Measurements from ENCODE around the gene KRT6B.
A peak's percentile ranks its signal among the peaks of the same experiment; 100 is the strongest.

Gene KRT6B

DNA sequence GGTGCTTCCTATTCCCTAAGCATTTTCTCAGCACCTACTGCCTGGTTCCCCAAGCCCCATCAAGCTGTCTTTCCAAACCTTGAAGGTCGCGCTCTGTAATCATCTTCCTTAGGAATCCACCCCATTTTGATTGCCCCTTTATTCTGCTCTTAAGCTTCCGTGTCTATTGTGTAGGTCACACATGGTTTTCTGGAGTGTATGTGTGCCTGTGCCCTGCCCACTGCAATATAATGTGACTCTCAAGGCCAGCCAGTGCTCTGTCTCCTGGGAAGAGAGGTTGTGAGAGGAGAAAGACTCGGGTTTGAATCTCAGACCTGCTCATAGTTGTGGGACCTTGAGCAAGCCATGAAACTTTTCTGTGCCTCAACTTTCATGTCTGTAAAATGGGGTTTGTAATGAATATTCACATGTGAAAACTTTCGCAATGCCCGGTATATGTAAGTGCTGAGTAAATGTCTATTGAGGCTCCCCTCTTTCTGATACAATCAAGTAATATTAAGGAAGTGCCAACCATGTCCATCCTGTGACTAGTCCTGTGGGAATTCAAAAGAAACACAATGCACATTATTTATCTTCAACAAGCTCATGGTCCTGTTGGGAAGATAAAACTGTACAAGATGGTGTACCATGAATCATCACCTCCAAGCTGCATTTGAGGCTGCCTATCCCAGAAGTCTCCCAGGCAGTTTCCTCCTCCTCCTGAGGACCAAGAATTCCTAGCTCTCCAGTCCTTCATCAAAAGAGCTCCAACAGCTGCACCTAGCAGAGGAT is 17.0 kb downstream of the KRT6B start:
- POLR2A ChIA-PET (ENCODE audit: low non-redundant PET) = interaction anchor here (1.4 kb wide), 1 partner anchor 85 kb away, joined by 3 read pairs; the partner anchor contains the start of gene KRT5
- CTCF ChIA-PET = interaction anchor here (0.9 kb wide), 1 partner anchor 39 kb away, joined by 3 read pairs; no protein-coding TSS in a partner anchor
- peak overlapping the region; percentile 82 for H3K27ac ChIP-seq
- no peak for DNase-seq (ENCODE audit: low spot score)
- TF ChIP-seq, protein P1, sequence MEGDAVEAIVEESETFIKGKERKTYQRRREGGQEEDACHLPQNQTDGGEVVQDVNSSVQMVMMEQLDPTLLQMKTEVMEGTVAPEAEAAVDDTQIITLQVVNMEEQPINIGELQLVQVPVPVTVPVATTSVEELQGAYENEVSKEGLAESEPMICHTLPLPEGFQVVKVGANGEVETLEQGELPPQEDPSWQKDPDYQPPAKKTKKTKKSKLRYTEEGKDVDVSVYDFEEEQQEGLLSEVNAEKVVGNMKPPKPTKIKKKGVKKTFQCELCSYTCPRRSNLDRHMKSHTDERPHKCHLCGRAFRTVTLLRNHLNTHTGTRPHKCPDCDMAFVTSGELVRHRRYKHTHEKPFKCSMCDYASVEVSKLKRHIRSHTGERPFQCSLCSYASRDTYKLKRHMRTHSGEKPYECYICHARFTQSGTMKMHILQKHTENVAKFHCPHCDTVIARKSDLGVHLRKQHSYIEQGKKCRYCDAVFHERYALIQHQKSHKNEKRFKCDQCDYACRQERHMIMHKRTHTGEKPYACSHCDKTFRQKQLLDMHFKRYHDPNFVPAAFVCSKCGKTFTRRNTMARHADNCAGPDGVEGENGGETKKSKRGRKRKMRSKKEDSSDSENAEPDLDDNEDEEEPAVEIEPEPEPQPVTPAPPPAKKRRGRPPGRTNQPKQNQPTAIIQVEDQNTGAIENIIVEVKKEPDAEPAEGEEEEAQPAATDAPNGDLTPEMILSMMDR (conservative IDR thresholded peaks at IDR 0.05; ENCODE audit: low read depth) = no peak

DNA sequence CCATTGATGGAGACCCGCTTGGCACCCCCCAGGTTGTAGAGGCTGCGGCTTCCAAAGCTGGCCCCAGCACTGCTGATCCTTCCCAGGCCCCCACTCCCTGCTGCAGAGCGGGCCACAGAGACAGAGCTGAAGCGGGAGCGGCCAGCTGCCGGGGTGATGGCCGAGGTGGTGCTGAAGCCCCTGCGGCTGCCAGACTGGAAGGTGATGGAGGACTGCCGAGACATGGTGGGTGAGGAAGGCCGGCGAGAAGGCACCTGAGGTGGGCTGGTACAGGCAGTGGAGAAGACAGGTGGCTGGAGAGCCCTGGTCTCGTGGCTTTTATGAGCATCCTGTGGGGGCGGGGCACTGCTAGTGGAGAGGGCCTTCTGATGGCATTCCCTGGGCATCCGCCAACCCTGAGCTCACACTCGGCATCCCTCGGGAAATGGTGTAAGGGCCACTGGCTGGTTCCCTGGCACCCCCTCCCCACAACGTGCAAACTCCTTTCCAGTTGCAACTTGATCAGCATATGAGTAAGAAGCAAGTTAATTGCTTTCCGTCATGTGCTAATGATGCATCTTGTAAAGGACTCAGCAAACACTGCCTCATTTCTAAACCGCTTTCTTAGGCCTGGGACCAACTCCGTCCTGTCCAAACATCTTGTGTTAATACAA is 17.7 kb downstream of the KRT6B start, which contains the start of gene KRT75:
Gene KRT75 (minus strand): TSS at position 291 of the 653 bp plus-strand sequence. CDS start 67 bp downstream, at position 224.
- TF ChIP-seq, protein P1 (conservative IDR thresholded peaks at IDR 0.05; ENCODE audit: low read depth) = no peak
- peak within 1 kb of the TSS; percentile 71 for H3K27ac ChIP-seq
- ChIA-PET CTCF (interaction anchor here (0.9 kb wide), 1 partner anchor 38 kb away, joined by 3 read pairs; no protein-coding TSS in a partner anchor), POLR2A (ENCODE audit: low non-redundant PET) (interaction anchor here (1.4 kb wide), 1 partner anchor 86 kb away, joined by 3 read pairs; the partner anchor contains the start of gene KRT5)
- DNase-seq (ENCODE audit: low spot score) = peak; percentile 58

DNA sequence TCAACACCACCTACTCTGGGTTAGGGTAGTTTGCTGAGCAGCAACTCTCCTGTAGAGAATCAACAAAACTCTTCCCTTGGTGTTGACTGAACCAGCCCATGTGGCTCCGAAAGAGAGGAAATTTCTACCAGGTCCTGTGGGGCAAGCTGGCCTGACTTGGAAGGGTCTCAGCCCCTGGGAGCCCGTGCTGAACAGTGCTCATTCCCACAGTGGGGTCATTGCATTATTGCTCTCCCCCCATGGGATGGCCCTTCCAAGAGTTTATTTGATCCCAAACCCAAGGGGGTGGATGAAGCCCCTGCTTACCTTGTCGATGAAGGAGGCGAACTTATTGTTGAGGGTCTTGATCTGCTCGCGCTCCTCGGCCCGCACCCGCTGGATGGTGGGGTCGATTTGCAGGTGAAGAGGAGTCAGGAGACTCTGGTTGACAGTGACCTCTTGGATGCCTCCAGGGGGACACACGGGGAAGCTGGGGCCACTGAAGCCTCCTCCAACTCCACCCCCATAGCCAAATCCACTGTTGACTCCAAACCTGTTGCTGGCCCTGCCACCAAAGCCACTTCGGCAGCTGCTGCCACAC is 18.4 kb downstream of the KRT6B start:
- POLR2A ChIA-PET (ENCODE audit: low non-redundant PET) = interaction anchor here (1.4 kb wide), 1 partner anchor 87 kb away, joined by 3 read pairs; the partner anchor contains the start of gene KRT5
- H3K27ac ChIP-seq = peak overlapping the region; percentile 71
- TF ChIP-seq, protein P1 (conservative IDR thresholded peaks at IDR 0.05; ENCODE audit: low read depth) = no peak
- no peak for DNase-seq (ENCODE audit: low spot score)
- CTCF ChIA-PET = no interaction called here

DNA sequence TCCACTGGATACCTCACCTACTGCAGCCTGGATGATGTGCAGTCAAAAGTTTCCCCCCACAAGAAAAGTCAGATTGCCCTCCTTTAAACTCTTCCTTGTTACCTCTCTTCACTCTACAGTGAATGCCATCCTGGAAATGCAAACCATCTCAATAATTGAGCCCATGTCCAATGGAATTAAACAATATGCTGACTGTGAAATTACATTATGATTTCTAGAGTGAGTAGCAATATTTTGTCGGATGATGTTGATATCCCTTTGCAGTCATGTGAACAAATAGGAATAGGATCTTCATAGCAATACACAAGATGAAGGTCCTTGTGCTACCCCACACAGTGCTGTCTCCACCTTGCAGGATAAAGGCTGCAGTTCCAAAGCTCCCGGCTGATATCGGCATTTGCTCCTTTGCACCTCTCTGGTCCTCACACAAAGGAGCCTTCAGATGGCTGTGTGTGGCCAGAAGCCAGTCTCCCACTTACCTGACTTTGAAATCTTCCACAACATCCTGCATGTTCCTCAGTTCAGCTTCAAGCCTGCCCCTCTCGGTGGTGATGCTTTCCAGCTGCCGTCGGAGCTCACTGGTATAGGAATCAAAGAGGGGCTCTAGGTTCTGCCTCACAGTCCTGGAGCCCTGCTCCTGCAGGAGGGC is 19.3 kb downstream of the KRT6B start:
- no peak for DNase-seq (ENCODE audit: low spot score)
- ChIA-PET POLR2A (ENCODE audit: low non-redundant PET) (no interaction called here), CTCF (interaction anchor here (0.7 kb wide), 1 partner anchor 140 kb away, joined by 3 read pairs; no protein-coding TSS in a partner anchor)
- TF ChIP-seq, protein P1 (conservative IDR thresholded peaks at IDR 0.05; ENCODE audit: low read depth) = no peak
- no peak overlapping the region for H3K27ac ChIP-seq

DNA sequence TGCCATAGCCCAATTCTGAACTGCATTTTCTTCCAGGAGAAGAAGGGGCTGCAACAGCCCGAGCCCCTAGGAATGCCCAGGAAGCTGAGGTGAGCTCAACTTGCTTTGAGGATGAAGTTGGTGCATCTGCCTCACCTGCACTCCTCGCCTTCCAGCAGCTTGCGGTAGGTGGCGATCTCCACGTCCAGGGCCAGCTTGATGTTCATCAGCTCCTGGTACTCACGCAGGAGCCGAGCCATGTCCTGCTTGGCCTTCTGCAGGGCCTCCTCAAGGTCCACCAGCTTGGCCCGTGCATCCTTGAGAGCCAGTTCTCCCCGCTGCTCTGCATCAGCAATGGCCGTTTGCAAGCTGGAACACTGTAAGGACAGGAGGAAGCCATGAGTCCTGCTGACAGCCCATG is 23.8 kb downstream of the KRT6B start:
- H3K27ac ChIP-seq = no peak overlapping the region
- ChIA-PET POLR2A (ENCODE audit: low non-redundant PET) (no interaction called here), CTCF (interaction anchor here (0.6 kb wide), 1 partner anchor 313 kb away, joined by 4 read pairs; no protein-coding TSS in a partner anchor)
- TF ChIP-seq, protein P1 (conservative IDR thresholded peaks at IDR 0.05; ENCODE audit: low read depth) = no peak
- DNase-seq (ENCODE audit: low spot score) = no peak

DNA sequence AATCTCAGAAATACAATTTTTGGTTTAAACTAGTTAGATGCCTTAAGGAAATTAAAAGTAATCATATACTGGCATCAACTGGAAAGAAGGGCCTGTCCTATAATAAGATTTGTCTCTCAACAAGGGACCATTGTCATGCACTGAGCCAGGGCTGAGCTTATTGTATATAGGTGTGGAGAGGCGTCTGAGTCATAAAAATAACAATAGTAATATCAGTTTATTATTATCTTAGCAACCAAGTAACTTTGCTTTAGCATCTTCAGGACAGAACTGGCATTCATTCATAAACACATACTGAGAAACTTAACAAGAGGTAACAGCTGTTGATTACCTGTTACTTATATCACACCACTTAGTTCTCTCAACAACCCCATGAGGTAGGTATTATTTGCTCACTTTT is 24.9 kb downstream of the KRT6B start:
- no peak for DNase-seq (ENCODE audit: low spot score)
- POLR2A ChIA-PET (ENCODE audit: low non-redundant PET) = no interaction called here
- H3K27ac ChIP-seq = no peak overlapping the region
- TF ChIP-seq, protein P1 (conservative IDR thresholded peaks at IDR 0.05; ENCODE audit: low read depth) = no peak
- CTCF ChIA-PET = no interaction called here

All from RWPE1 (cell line).